ENCODE results near the gene OSBPL9. TPM values are rescaled to one million over a fixed set of nuclear protein-coding genes. Genes with fewer than 3 reads are reported as not detected.

Gene OSBPL9
- total and polyA plus RNA-seq, 10 of the 15 experiments (the other 5 are each of a cell fraction or from before 2014, with no cell fraction given), result 25.9 to 156 (median 108) TPM

GRCh38 chr1:51744506-51745303 is 127.8 kb downstream of the OSBPL9 start:
- ChIA-PET CTCF (interaction anchor here (0.9 to 1.0 kb wide), 2 partner anchors 9 to 24 kb away, joined by 3 to 5 read pairs; no protein-coding TSS in a partner anchor), SMC1A (ENCODE audit: uncharacterized antibody, unreplicated experiment) (interaction anchor here (0.8 to 14.3 kb wide), 5 partner anchors 16 to 169 kb away, joined by 3 to 154 read pairs (median 3); no protein-coding TSS in a partner anchor), POLR2A (interaction anchor here (0.6 to 9.1 kb wide), 2 partner anchors 7 to 16 kb away, joined by 3 to 99 read pairs; no protein-coding TSS in a partner anchor), RAD21 (ENCODE audit: unreplicated experiment) (interaction anchor here (0.9 to 2.2 kb wide), 3 partner anchors 12 to 25 kb away, joined by 3 to 7 read pairs (median 5); no protein-coding TSS in a partner anchor)
- Histone ChIP-seq H3K27me3 (replicated peaks in 1 of 2; ENCODE audit: control insufficient read depth in 2 of 2, insufficient read depth in 2 of 2, low read length in 1 of 2) (no peaks in the 10 kb centered on the region), H3K4me1 (ENCODE audit: control insufficient read depth, insufficient read depth, low read length) (peaks cover 19% of the 10 kb centered on the region; the same call in 1 of the 2 replicates), H3K9me3 (replicated peaks; ENCODE audit: control insufficient read depth, insufficient read depth, low read length) (no peaks in the 10 kb centered on the region), H3K4me2 (ENCODE audit: control insufficient read depth, insufficient read depth) (peak overlapping the region; percentile 74), H4K20me1 (ENCODE audit: control insufficient read depth, insufficient read depth) (no peaks in the 10 kb centered on the region), H3K79me2 (ENCODE audit: control insufficient read depth, insufficient read depth, low read length) (peaks cover 46% of the 10 kb centered on the region), H3K4me3 (peak overlapping the region; percentile 19), H2AFZ (ENCODE audit: control insufficient read depth, low read depth, low read length) (no peak overlapping the region), H3K9ac (ENCODE audit: control insufficient read depth, insufficient read depth, low read length) (no peak overlapping the region; the same call in 1 of the 2 replicates), H3K27ac (ENCODE audit: control insufficient read depth, insufficient read depth) (peak overlapping the region; percentile 62), H3K36me3 (ENCODE audit: control insufficient read depth in 2 of 2, insufficient read depth in 2 of 2, low read length in 1 of 2) (peaks cover 2 to 6% of the 10 kb centered on the region in 2 experiments; a peak in 2 of 4 replicates)
- in situ Hi-C loops (cut with MboI), result no loop called here
- FAIRE-seq, result peak; percentile 80
- WGBS (ENCODE audit: insufficient coverage, insufficient replicate concordance, low lambda C conversion rate, missing lambda C conversion rate), result 23% methylated on average over 4 of the region's 4 CpGs
- intact Hi-C loops (cut with micrococcal nuclease; ENCODE audit: unreplicated experiment), result no loop called here
- DNase-seq (ENCODE audit: low read depth, low spot score), result no peak
- no TSS peak for BruUV-seq (replicated peaks)
- peak; percentile 80 for ATAC-seq
- TF ChIP-seq MEF2B (IDR thresholded peaks at IDR 0.05; ENCODE audit: partially characterized antibody, poor library complexity, severe bottlenecking) (no peak), SREBF2 (IDR thresholded peaks at IDR 0.05; ENCODE audit: low read length) (no peak), PAX5 (IDR thresholded peaks at IDR 0.05; ENCODE audit: borderline replicate concordance, low read depth, low read length) (no peak), HDGF (IDR thresholded peaks at IDR 0.05) (no peak), RUNX3 (IDR thresholded peaks at IDR 0.05; ENCODE audit: low read length) (peak; percentile 35; the same call in 1 of the 2 replicates), ZBED1 (IDR thresholded peaks at IDR 0.05; ENCODE audit: borderline replicate concordance) (no peak)
- TF ChIP-seq, protein P1, sequence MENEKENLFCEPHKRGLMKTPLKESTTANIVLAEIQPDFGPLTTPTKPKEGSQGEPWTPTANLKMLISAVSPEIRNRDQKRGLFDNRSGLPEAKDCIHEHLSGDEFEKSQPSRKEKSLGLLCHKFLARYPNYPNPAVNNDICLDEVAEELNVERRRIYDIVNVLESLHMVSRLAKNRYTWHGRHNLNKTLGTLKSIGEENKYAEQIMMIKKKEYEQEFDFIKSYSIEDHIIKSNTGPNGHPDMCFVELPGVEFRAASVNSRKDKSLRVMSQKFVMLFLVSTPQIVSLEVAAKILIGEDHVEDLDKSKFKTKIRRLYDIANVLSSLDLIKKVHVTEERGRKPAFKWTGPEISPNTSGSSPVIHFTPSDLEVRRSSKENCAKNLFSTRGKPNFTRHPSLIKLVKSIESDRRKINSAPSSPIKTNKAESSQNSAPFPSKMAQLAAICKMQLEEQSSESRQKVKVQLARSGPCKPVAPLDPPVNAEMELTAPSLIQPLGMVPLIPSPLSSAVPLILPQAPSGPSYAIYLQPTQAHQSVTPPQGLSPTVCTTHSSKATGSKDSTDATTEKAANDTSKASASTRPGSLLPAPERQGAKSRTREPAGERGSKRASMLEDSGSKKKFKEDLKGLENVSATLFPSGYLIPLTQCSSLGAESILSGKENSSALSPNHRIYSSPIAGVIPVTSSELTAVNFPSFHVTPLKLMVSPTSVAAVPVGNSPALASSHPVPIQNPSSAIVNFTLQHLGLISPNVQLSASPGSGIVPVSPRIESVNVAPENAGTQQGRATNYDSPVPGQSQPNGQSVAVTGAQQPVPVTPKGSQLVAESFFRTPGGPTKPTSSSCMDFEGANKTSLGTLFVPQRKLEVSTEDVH (IDR thresholded peaks at IDR 0.05; ENCODE audit: low read depth, partially characterized antibody), result no peak
- TF ChIP-seq, protein P2, sequence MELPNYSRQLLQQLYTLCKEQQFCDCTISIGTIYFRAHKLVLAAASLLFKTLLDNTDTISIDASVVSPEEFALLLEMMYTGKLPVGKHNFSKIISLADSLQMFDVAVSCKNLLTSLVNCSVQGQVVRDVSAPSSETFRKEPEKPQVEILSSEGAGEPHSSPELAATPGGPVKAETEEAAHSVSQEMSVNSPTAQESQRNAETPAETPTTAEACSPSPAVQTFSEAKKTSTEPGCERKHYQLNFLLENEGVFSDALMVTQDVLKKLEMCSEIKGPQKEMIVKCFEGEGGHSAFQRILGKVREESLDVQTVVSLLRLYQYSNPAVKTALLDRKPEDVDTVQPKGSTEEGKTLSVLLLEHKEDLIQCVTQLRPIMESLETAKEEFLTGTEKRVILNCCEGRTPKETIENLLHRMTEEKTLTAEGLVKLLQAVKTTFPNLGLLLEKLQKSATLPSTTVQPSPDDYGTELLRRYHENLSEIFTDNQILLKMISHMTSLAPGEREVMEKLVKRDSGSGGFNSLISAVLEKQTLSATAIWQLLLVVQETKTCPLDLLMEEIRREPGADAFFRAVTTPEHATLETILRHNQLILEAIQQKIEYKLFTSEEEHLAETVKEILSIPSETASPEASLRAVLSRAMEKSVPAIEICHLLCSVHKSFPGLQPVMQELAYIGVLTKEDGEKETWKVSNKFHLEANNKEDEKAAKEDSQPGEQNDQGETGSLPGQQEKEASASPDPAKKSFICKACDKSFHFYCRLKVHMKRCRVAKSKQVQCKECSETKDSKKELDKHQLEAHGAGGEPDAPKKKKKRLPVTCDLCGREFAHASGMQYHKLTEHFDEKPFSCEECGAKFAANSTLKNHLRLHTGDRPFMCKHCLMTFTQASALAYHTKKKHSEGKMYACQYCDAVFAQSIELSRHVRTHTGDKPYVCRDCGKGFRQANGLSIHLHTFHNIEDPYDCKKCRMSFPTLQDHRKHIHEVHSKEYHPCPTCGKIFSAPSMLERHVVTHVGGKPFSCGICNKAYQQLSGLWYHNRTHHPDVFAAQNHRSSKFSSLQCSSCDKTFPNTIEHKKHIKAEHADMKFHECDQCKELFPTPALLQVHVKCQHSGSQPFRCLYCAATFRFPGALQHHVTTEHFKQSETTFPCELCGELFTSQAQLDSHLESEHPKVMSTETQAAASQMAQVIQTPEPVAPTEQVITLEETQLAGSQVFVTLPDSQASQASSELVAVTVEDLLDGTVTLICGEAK (IDR thresholded peaks at IDR 0.05; ENCODE audit: borderline replicate concordance), result peak; percentile 63; the same call in 1 of the 2 replicates
- TF ChIP-seq, protein P3, sequence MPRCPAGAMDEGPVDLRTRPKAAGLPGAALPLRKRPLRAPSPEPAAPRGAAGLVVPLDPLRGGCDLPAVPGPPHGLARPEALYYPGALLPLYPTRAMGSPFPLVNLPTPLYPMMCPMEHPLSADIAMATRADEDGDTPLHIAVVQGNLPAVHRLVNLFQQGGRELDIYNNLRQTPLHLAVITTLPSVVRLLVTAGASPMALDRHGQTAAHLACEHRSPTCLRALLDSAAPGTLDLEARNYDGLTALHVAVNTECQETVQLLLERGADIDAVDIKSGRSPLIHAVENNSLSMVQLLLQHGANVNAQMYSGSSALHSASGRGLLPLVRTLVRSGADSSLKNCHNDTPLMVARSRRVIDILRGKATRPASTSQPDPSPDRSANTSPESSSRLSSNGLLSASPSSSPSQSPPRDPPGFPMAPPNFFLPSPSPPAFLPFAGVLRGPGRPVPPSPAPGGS (IDR thresholded peaks at IDR 0.05; ENCODE audit: borderline replicate concordance, insufficient read depth, low read depth, low read length, poor library complexity, severe bottlenecking), result no peak
- TF ChIP-seq, protein P4, sequence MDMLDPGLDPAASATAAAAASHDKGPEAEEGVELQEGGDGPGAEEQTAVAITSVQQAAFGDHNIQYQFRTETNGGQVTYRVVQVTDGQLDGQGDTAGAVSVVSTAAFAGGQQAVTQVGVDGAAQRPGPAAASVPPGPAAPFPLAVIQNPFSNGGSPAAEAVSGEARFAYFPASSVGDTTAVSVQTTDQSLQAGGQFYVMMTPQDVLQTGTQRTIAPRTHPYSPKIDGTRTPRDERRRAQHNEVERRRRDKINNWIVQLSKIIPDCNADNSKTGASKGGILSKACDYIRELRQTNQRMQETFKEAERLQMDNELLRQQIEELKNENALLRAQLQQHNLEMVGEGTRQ (IDR thresholded peaks at IDR 0.05; ENCODE audit: borderline replicate concordance, low read depth, low read length), result no peak
